ENCODE data around the gene OR4D11.

The OR4D11 gene

DNA sequence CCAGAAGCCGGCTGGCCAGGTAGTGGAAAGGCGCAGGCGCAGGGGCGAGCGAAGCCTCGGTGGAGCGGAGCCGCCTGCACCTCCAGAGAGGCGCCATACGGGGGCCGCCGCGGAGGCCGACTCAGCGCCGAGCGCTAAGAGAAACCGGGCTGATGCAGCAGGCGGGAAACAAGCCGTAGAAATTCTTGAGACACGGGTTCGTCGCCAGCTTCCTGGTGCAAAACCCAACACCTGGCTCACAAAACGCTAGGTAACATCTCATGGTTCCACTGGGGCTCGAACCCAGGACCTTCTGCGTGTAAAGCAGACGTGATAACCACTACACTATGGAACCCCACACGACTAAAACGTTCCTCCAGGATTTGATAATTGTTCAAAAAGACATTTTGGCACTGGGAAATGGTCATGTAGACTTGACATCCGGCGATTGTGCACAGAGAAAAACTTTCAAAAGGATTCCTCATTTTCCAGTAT is 47.0 kb downstream of the OR4D11 start:
- FAIRE-seq, result no peak

DNA sequence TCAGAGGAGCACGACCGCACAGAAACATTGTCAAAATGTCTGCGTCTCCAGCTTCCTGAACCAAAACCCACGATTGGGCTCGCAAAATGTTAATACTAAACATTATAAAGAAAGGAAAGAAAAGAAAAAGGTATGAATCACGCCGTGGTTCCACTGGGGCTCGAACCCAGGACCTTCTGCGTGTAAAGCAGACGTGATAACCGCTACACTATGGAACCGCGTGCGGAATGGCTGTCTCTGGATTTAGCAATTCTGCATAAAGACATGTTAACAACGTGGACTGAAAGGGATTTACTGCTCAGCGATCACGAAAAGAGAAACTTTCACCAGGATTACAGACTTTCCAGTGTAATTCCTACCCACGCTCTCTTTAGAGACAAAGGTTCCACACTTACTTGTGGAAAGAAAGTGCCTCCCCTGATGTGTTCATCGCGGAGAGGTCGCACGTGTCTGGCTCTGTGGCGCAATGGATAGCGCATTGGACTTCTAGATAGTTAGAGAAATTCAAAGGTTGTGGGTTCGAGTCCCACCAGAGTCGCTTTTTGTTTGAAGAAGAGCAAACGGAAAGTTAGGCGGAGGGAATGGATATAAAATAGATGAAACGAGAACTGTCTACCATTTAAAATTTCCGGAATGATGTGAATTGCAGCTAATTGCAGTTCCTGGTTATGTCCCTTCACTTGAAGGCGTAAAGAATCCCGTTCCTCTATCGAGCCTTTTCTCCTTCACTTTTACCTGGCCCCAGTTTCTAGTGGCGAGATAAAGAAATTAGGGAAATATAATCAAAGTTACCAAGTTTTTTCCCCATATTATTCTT is 47.7 kb downstream of the OR4D11 start:
- no peak for FAIRE-seq

DNA sequence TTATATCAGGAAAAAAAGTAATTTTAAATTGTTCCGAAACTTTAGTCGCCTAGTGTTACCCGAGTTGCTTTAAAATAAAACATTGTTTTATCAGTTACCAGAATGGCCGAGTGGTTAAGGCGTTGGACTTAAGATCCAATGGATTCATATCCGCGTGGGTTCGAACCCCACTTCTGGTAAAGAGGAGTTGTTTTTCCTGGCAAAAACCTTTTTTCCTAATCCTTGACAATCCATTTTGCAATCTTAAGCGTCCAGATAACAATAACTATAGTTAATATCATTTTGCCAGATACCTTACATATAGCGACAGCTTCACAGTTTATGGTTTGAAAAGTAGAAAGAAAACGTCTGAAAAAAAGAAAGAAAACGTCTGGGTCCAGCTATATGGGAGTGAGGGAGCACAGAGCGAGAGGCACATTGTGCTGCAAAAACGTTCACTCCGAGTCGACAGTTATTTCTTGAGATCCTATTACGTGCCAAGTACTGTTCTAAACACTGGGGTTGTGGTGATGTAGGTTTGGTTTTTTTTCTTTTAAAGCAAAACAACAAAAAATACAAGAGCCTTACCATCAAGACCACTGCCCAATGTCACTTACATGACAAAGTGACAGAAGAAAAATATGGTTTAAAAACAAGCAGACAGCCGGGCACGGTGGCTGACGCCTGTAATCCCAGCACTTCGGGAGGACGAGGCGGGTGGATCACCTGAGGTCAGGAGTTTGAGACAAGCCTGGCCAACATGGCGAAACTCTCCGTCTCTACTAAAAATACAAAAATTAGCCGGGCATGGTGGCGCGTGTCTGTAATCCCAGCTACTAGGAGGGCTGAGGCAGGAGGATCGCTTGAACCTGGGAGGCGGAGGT is 48.5 kb downstream of the OR4D11 start:
- no peak for FAIRE-seq

DNA sequence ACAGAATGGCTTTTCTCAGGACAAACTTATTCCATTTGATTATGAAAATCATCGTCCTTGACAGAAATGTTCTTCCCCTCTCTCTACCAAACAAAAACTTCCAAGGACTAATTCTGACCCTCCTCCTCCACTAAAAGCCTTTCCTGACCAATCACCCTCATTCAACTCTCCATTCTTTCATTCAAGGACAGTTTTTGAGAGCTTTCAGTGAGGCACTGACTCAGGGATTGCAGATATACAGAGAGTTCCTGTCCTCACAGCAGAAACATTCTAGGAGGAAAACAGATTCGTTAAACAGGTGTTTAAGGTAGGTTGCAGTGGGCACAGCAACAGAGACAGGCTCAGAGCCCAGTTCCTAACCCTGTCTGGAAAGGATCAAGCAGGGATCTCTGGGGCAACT is 49.5 kb downstream of the OR4D11 start:
- no peak for FAIRE-seq

DNA sequence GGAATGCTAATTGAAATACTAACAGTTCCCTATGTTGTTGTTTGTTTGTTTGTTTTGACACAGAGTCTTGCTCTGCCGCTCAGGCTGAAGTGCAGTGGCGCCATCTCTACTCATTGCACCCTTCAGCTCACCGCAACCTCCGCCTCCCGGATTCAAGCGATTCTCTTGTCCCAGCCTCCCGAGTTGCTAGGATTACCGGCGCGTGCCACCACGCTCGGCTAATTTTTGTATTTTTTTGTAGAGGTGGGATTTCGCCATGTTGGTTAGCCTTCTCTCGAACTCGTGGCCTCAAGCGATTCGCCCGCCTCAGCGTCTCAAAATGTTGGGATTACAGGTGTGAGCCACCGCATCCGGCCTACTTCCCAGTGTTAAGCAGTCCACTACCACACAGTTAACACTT is 49.9 kb downstream of the OR4D11 start:
- FAIRE-seq, result no peak

Data from islet of Langerhans (tissue), 1 donor.